GM04504 (cell line): ENCODE measurements around the gene TMPRSS13.

Experiments
- DNase-seq: peaks from one replicate; pipeline ENCODE4 v3.0.0-alpha.2; 2012; ENCODE audit warnings: low read depth

Gene TMPRSS13

DNA sequence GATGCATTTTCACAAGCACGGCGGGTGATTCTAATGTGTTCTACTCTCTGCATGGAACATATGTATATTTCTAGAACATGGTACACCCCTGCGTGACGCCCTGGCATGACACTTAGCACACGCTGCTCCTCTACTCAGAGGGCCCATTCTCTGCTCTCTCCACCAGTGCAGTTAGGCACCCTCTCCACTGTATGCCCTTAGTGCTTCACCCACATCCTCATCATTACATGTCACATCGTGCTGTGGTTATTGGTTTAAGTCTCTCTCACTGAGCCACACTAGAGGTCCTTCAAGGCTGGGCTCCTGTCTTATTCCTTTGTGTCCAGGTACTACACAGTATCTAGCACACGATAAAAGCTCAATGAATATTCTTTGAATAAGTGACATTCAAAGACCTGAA is 16.7 kb downstream of the TMPRSS13 start:
- no peak for DNase-seq

DNA sequence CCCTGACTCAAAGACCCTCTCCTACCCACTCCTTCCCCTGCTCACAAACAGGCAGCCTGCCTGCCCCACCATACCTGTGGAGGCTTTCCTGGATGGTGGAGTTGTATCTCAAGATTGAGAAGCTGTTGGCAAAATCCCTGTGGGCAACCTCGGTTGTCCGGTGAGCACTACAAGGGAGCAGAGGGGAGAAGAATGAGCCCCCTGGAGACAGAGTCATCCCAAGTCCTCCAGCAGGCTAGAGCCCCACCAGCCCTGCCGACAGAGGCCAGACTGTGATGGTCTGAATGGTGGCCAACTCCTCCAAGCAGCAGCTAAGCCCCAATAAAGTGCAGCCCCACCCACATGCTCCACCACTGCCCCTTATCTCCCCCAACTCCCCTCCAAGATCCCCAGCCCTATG is 17.5 kb downstream of the TMPRSS13 start:
- no peak for DNase-seq

DNA sequence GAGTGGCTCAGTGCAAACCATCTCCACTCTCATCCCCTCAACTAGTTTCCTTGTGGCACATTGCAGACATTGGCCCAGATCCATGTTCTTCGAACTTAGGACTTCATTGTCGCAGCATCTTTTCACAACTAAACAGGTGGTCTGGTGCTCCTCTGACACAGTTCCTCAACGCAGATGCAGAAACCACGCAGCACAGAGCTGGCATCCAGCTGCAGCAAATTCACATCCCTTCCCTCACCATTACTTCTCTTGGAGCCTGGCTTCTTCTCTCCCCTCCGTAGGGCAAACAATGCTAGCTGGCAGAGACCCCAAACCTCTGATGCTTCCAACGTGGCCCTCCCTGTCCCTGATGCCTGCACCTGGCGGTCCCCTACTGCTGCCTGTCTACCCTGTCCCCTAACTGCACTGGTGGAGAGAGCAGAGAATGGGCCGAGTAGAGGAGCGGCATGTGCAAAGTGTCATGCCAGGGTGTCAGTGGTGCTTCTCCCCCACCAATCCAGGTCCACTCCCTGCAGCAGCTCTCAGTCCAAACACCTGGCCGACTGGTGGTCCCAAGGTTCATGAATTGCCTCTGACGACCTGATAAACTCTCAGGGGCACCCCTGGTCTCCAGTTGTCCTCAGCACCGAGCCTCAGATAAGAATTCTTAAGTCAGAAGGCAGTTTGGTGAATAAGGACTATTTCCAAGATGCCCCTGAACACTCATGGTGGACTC is 18.1 kb downstream of the TMPRSS13 start:
- no peak for DNase-seq

DNA sequence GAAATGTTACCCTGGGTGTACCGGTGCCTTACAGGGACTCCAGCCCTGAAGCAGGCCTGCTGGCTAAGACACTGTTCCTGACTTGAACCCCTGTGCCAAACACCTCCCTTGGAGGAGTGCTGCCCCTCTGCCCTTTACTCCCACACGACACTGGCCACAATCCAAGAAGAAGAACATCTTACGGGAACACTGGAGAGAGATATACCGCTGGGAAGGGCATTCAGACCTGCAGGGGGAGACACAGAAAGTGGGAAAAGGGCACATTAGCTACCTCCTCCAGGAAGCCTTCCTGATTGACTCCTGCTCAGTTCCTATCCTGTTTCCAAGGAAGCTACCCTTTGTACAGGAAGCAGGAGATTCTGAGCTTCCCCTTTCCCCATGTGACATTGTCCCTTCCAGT is 18.7 kb downstream of the TMPRSS13 start:
- no peak for DNase-seq

DNA sequence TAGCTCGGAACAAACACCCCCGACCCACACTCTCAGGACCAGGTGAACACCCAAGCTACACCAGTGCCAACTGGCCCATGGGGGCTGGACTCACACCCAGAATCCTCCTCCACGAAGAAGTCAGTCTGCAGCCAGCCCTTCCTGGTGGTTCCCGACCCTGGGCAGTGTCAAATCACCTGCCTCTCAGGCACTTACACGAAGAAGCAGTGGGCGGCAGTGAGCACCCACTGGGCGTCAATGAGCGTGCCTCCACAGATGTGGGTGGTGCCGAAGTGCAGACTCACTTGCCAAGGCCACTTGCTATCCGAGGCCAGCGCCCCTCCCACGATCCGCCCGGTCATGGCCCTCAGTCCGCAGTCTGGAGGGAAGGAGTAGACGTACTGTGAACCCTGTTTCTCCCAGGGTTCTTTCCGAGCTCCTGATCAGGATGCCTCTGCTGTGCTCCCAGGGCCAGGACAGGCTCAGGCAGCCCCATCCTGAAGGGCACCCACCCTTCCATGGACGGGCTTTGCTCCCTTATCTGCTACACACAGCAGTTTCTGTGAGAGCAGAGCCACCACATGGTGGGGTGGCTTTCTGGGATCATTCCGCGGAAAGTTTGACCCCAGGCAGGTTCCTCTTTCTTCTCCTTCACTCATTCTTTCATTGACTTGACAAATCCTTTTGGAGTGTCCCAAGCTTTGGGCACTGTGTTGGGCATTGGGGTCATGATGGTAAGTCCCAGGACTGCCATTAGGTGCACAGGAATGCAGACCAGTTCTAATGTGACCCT is 19.4 kb downstream of the TMPRSS13 start:
- no peak for DNase-seq

DNA sequence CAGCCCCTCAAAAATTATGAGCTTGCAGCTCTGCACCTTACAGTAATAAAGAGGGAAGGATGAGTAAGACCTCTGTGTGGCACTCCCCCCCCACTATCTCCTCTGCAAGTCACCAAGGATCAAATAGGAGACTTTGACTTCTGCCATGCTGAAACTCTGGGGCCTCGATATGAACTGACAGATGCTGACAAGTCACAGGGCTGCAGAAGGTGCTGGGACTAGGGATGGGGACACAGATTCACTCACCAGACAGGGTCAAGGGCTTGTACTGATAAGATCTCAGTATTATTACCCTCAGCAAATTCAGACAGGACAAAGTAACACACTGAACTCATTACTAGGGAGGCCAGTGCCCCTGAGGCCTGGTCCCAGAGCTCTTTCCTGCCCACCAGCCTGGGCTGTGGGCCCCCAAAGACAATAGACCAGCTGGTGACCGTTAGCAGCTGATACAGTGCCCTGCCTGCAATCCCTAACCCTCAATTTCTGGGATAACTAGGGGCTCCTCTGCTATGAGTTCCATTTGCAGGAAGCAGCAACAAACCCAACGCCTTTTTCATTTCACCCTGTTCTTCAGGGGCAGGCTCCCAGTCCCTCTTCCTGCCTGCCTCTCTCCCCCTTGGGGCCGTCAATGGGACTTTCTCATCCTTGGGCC is 20.1 kb downstream of the TMPRSS13 start:
- no peak for DNase-seq

DNA sequence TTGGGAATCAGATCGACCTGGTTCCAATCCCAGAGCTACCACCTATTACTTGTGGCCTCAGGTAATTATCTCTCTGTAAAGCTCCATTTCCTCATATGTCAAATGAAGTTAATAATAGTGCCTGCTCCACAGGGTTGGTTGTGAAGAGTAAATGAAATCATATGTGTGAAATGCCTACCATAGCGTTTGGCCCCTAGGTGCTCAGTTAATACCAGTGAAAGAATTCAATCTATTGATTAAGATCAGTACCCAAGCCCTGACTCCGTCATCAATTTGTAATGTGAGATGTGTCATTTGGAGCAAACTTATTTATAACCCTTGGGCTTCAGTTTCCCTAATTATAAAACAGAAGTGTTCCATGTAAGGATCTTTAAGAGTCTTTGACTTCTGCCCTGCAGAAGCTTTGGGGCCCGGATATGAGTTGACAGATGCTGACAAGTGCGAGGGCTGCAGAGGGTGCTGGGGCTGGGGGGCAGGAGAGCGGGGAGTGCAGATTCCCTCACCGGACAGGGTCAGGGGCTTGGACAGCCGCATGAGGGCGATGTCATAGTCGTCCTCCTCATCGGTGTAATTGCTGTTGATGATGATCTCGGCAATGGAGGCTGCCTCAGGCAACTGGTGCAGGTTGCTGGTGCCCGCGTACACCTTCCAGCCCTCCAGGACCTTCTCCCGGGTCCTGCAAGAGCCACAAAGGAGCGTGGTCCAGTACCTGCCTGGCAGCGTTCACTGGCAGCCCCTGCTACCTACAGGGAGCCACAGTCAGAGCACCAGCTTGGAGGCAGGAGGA is 20.9 kb downstream of the TMPRSS13 start:
- DNase-seq, result no peak

DNA sequence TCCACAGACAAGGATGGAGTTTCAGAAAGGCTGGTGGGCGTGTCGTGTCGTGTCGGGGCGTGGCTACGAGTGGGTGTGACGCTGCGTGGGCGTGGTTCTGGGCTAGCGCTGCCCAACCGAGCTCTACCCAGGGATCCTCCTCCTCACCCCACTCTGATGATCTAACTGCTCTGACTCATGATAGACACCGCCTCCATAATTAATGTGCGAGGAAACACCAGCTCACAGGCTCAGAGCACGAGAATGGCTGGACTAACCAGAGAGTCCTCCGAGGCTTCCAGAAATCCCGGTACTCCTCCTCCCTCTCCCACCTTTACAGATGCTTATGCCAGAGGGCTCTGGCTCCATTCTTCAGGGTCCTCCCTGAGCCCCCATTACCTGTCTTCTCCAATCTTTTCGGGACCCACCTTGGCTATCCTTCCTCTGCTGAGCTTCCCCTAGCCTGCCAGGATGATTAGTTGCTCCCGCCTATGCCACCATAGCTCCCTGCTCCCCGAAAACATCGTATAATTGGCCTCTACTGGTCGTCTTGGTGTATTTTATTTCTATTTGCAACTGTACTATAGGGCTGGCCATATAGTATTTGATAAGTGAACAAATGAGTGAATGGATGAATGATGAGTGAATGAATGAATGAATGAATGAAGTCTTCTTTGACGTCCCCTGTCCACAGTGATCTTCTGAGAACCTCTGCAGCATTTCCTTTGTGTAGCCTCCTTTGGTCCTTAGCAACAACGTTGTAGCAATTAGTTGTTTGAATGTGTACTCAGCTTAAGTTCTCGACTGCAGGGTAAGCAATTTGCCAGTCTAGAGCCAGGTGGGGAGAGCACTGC is 21.7 kb downstream of the TMPRSS13 start:
- DNase-seq, result peak; percentile 31

DNA sequence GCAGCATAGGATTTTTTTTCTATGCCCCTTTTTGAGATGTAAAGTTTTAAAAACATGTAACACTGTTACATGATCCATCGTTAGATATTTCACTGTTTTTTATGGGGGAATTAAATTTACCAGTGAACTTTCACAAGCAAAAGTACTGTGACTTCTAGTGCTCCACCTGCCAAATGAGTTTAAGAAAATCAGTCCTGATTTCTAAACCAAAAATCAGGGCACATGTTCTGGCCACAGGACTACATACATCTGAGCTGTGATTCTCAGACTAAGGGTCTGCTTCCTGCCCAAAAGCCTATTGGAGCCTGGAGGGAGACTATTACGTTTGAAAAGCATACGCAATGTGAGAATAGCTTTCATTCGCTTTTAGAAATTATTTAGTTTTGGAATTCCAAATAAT is 22.5 kb downstream of the TMPRSS13 start:
- DNase-seq, result no peak

DNA sequence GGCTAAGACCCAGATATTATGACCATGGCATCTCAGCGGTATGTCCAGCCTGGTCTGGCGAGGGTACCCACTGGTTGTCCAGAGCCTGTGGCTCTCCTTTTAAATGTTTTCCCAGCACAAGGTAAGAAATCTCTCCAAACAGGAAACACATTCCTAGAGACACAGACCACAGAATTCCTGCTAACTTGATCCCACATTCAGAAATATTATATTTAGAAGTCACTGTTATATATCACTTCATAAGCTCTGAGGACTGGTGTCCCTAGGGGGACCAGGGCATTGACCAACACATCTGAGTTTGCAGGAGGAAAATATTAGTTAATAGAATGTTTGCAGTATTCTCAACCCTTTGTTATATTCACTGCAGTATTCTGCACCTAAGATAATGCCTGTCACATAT is 23.1 kb downstream of the TMPRSS13 start:
- no peak for DNase-seq

DNA sequence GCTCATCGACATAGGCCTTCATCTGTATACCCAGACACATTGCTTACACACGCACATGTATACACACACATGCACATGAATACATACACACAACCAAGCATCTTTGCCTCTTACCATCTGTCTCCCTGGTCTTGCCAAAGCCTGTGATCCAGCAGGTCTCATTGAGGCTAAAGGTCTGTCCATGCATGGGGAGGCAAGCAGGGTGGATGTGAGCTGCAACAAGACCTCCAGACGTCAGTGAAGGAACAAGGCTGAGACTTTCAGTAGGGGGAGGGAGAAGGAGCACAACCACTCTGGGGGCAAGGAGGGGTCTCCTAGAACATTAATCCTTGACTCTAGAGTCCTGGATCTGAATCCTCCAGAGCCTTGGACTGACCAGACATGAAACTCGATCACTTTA is 23.7 kb downstream of the TMPRSS13 start:
- no peak for DNase-seq

DNA sequence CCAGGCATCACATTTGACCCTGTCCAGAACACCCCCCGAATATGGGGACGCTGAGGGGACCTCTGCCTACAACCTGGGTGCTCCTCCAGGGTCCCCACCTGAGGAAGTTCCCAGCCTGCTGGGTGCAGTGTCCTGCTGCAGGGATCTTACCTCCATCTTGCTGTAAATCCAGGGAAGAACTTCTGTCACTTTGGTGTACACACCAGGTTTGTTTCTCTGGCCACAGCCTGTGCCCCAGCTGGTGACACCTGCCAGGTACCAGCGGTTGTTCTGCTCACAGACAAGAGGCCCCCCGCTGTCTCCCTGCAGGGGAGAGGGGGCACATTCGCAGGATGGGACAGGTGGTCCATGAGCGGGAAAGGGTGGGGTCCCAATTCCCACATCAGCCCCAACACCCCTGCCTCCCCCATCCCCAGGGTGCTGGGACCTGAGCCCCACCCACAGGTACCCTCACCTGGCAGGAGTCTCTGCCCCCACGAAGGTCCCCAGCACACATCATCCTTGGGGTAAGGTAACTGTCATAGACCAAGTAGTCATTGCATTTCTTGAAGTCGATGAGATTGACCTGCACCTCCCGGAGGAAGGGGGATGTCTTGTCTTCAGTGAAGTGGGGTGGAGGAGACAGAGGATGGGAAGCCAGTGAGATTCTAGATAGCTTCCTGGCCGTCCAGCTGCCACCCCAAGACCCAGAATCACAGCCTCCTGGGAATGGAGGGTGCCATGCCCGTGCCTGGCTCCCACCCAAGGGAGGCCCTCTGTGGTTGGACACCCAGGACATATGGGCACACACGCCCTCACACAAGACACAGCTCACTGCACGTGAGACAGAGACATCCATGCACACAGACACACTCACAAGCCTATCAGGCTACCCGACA is 25.5 kb downstream of the TMPRSS13 start:
- no peak for DNase-seq

DNA sequence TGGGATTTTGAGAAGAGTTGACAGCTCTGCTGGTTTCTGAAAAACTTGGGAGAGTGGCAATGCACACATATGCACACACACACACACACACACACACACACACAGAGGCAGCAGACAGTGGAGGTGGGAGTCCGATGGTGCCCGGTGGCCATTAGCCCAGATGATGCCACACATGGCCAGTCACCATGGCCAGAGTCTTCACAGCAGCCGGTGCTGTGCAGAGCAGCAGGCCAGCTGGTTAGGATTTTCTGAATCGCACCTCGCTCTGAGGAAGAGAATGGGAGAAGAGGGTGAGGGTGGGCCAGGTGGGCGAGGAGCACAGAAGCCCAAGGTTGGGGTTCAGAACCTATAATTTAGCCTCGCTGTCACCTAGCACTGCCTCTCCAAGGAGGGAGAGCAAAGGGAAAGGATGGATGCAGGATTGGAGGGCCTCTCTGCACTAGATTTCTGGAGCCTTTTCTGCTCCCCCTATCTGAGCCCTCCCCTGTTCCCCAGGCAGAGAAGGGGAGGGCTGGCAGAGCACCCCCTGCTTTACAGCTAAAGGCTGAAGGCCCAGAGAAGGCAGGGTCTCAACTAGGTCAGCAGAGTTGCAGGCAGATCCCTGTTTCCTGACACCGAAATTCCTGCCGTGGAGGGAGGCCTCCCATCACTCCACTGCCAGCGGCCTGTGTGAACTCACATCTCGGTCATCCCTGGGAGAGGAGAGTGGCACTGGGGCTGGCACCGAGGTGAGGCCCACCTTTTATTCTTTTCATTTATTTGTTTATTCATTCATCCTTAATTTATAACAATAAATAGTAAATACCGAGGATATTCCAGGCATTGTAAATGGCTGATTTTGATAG is 27.0 kb downstream of the TMPRSS13 start:
- DNase-seq, result no peak

DNA sequence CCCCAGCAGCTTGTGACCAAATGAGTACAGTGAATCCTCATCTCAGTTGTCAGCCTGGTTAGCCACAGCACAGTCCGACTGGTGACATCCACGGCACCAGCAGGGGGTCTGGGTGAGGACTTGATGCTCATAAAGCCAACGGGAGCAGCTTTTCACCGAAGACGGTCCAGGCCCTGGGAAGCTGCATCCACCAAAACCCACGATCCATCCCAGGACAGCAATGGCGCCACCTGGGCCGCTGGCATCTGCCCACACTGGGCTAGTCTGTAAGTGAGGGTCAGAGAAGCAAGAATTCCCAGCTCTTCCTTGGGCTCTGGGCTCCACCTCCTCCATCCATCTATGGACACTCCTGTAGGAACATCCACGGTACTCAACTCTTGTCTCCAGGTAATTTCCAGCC is 27.6 kb downstream of the TMPRSS13 start:
- no peak for DNase-seq

DNA sequence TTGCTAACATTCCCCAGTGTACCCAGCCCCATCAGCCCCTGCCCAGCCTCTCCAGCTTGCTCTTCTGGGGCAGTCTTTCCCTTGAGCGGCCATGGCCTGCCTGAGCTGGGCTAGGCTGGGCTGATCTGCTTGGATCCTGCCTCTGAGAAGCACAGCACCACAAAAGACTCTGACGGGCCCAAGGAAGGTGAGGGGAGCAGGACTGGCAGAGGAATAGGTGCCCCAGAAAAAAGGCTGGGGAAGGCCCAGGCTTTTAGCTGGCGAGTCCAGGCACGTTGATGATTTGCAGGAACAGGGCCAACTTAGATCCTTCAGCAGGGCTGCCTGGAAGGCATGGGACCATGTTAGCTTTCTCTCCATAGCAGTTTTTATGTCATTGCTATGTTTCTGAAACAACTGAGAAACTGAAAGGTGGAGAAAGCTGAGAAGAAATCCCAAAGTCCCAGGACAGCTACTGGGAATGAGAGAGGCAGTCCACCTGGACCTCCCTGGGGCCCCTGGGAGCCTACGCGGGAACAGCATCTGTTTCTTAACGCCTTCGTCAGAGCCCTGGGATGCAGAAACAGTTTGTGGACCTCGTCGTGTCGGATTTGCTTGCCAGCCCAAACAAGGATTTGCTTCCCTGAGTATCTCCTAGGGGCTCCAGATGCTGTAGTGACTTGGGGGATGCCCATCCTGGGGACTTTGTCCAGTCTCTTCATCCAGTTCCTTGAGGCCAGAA is 28.3 kb downstream of the TMPRSS13 start:
- DNase-seq, result no peak

DNA sequence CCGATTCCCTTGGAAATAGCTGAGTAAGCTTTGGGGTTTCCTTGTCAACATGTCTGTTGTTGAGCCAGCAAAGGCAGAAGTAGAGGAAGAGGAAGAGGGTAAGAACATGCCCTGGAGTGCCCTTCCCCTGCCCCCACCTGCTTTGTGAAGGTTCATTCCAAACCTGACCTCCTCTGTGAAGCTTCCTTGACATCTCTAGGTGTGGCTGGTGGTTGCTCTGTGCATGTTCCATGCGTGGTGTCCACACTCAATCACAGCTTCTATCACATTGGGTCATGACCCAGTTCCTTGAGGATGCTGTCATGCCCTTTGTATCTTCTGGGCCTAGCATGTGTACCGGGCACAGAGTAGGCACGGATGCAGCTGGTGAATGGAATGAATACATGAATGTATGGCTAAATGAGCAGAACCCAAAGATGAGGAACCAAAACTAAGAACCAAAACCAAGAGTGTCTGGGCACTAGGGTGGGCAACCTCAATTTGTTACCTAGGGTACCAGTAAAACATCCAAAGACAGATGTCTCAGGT is 29.0 kb downstream of the TMPRSS13 start:
- no peak for DNase-seq

DNA sequence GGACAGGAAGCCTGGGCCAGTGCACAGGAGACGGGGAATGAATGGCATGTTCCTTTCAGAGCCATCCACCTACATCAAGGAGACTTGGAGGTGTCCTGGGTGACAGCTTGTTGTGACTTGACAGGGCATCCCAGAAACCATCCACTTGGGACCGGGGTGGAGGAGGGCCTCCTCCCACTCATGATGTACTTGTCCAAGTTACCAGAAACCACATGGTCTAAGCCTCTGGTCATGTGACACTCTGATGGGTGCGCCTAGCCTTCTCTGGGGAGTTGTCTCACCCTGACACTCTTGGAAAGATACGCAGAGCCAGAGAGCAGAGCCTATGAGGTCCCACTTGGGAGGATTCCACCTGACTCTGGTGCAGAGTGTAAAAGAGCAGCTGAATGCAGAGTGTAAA is 31.1 kb downstream of the TMPRSS13 start:
- DNase-seq, result no peak

DNA sequence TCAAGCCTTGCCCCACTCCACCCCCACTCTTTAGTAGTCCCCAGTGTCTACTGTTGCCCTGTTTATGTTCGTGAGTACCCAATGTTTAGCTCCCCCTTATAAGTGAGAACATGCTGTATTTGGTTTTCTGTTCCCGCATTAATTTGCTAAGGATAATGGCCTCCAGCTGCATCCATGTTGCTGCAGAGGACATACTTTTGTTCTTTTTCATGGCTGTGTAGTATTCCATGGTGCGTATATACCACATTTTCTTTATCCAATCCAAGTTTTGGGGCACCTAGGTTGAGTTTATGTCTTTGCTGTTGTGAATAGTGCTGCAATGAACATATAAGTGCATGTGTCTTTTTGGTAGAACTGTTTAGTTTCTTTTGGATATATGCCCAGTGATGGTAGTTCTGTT is 36.6 kb downstream of the TMPRSS13 start:
- no peak for DNase-seq

DNA sequence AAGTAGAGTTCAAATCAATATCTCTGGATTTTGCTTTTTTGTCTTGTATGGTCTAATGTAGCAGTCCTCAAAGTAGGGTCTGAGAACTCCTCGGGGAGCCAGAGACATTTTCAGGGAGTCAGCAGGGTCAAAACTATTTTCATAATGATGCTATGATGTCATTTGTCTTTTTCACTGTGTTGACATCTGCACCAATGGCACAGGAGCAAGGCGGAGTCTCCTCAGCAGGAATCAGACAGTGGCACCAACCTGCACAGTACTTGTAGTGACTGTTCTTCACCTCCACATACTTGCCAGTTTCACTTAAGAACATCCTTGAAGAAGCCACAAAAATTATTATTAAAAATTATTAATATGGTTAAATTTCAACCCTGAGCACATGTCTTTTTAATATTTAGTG is 37.8 kb downstream of the TMPRSS13 start:
- no peak for DNase-seq
